Fibroblast of pulmonary artery (primary cell): Measurements from ENCODE around the gene ARHGAP23.

Experiments used
- DNase-seq: peaks from one replicate; pipeline ENCODE4 v3.0.0-alpha.2; 2010; ENCODE audit warnings: low read depth
- H3K4me3 ChIP-seq: replicated peaks from 2 replicates; pipeline ENCODE4 v1.5.1; 2011; ENCODE audit warnings: low read depth, mild to moderate bottlenecking, control low read depth, low read length, moderate library complexity
- TF ChIP-seq, protein P1 (sequence below): IDR thresholded peaks from 2 replicates; pipeline ENCODE4 v1.5.1; 2011; ENCODE audit warnings: mild to moderate bottlenecking, control low read depth, low read length, inconsistent platforms; ENCODE audit errors: missing control alignments

The ARHGAP23 gene

DNA sequence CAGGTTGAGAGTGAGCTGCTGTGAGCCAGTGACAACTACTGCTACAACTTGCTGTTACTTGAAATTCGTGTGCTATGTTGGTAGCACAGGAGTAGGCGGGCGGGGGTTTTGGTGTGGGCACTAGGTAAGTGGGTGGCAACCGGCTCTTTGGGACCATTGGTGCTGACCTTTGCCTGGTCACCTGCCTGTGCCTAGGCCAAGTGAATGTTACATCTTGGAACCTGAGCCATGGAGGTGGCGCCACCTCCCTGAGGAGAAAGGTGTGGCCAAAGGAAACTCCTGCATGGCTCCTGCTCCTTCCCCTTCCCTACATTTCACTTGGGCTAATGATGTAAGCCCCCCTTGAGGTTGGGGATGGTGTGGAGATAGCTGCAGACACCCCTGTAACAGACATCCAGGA, 25.4 kb upstream of the ARHGAP23 start:
- no peak overlapping the region for H3K4me3 ChIP-seq
- no peak for DNase-seq
- TF ChIP-seq, protein P1, sequence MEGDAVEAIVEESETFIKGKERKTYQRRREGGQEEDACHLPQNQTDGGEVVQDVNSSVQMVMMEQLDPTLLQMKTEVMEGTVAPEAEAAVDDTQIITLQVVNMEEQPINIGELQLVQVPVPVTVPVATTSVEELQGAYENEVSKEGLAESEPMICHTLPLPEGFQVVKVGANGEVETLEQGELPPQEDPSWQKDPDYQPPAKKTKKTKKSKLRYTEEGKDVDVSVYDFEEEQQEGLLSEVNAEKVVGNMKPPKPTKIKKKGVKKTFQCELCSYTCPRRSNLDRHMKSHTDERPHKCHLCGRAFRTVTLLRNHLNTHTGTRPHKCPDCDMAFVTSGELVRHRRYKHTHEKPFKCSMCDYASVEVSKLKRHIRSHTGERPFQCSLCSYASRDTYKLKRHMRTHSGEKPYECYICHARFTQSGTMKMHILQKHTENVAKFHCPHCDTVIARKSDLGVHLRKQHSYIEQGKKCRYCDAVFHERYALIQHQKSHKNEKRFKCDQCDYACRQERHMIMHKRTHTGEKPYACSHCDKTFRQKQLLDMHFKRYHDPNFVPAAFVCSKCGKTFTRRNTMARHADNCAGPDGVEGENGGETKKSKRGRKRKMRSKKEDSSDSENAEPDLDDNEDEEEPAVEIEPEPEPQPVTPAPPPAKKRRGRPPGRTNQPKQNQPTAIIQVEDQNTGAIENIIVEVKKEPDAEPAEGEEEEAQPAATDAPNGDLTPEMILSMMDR = no peak

DNA sequence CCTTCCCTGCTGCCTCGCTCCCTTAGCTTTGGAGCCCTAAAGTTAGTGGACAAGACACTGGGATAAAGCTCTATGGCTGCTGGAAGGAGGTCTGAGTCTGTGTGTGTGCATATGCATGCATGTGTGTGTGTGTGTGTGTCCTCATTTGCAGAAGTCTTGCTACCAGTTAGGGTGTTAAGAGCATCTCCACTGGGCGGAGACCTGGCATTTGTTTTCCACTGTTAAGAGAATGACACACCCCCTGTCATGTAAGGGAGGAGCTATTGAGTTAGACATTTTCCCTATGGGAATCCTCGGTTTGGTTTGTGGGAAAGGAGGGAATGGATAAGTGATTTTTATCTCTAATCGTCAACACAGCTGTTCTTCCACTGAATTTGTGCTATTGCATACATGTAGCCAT, 24.8 kb upstream of the ARHGAP23 start:
- DNase-seq = peak; percentile 28
- H3K4me3 ChIP-seq = no peak overlapping the region
- TF ChIP-seq, protein P1 = no peak

DNA sequence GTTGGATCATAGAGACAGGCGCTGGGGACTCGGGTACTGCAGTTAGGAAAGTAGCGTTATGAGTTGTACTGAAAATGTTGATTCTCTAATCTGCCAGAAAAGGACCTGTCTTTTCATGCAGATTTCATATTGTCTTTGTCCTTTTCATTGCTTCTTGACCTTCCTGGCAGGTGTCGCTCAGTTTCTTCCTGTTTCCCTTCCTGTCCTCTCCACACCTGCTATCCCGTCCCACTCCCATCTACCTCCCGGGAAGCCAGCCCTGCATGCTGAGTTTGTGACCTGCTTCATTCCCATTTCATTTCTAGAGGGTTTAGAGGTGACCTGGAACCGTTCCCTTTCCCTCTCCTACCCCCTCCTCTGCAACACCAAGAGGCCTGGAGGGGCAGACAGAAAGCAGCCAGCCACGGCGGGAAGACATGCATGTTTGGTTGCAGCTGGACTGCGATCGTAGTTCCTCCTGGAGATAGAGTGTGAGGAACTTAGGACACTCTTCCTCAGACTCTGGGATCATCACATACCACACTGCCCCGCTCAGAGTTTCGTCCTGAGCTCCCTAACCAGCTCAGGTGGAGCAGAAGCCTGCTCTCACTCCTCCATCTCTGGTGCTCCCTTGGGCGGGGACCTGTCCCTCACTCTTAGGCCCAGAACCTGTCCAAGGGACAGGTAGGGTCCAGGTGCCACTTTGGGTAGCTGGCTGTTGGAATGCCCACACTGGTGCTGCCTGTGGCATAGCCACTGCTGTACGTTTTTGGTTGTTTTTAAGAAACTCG, 23.9 kb upstream of the ARHGAP23 start:
- no peak overlapping the region for H3K4me3 ChIP-seq
- DNase-seq = no peak
- TF ChIP-seq, protein P1 = no peak

DNA sequence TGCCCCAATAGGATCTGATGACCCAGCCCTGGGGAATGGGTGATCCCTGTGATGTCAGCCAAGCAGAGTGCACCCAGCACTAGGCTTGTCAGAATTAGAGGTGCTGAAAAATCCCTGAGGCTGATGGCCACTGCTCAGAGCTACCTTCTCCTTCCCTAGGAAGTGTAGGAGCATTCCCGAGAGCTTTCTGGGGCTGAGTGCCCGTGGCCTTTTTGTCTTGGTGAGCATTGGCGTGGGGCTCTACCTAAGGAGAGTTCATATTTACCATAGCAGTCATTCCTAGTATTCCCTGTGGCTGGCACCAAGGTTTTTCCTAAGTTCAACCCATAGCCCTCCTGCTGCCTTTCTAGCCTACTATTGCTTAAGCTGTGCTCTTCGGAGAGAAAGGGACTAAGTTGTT, 22.6 kb upstream of the ARHGAP23 start:
- DNase-seq = no peak
- H3K4me3 ChIP-seq = no peak overlapping the region
- TF ChIP-seq, protein P1 = no peak

DNA sequence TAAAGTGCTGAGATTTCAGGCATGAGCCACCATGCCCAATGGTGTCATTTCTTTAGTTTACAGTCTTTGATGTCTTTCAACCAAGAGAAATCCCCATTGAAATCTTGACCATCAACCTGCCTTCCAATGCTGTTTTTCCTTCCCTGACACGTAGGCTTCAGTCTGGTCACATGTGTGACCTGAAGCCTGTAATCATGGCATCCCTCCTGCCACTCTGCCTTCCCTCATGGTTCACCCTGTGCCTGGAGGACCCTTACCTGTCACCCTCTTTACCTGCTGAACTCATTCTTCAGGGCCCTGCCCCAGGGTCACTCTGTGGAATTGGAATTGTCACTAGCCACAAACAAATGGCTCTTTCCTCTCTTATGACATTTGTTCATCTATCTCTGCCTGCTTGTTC, 18.1 kb upstream of the ARHGAP23 start:
- TF ChIP-seq, protein P1 = no peak
- H3K4me3 ChIP-seq = no peak overlapping the region
- DNase-seq = no peak

DNA sequence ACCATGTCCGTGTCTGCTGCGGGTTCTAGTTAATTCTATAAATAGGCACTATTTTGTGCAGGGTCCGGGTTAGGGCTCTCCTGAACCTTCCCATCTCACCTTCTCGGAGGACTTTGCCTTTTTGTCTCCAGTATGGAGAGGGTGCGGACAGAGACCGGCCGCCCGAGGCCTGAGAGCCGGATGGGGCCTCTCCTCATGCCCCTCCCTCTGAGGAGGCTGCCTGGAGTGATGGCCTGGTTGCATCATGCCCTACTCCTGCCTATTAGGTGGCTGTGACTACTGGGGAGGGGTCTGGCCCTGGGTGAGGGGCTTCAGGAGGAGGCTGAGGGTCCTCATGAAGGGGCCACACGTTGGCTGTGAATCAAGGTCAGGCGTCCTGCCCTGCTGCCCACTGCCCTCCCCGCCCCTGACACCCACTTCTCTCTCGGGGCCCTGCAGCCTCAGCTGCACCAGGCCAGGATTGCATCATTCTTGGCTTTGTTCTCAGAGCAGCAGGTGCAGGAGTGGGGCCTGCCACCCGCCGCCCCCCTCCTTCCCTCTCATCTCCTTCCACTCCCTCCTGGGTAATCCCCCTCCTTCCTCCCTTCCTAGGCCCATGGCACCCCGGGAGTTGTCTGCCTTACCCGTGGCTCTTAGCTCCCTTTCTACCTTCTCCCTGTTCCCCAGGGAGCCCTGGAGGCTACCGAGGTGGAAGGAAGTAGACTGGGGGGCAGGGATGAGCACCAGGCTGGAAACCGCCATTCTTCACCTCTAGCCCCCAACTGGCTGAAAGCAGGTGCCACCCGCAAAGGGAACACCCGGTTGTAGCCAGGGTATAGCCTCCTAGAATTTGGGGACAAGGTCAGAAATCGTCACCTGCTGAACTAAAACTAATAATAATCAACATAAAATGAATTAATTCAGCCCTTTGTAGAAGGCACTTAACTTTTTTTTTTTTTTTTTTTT, 12.7 kb upstream of the ARHGAP23 start:
- TF ChIP-seq, protein P1 = no peak
- peak overlapping the region; percentile 36 for H3K4me3 ChIP-seq
- DNase-seq = peak; percentile 54
